Left forelimb (tissue), 1 donor: ENCODE data around the gene TMEFF2.

Experiments used
- DNase-seq: peaks from one replicate; pipeline ENCODE4 v3.0.0-alpha.2; 2018; ENCODE audit warnings: low spot score

Gene TMEFF2

GRCh38 chr2:192194866-192195547 is at the start of gene TMEFF2:
TMEFF2 (minus strand) TSS chr2:192194933; CDS start chr2:192194524, 409 bp downstream.
- peak; percentile 92 for DNase-seq

GRCh38 chr2:192243488-192243887 is 48.8 kb upstream of the TMEFF2 start:
- DNase-seq: no peak

GRCh38 chr2:192236136-192236535 is 41.4 kb upstream of the TMEFF2 start:
- no peak for DNase-seq

- DNase-seq: no peak
These were observed 36.2 kb upstream of the TMEFF2 start for GRCh38 chr2:192230889-192231453.

DNA sequence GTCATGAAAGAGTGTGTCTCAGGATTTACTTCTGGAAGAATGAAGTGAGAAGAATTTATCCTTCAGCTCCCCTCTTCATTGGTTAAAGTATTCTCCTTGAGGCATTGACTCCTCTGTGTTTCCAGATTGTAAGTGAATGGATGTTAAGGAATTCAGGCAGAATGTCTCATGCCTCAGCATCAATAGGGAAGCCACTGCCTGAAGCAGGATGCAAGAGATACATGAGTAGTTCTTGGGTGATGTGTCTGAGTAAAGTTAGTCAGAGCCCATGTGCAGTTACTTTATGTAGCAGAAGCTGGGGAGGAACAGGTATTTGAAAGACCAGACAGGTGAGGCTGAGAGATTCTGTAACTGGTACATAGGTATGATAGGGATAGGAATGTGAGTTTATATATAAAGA is 34.0 kb upstream of the TMEFF2 start:
- no peak for DNase-seq

DNA sequence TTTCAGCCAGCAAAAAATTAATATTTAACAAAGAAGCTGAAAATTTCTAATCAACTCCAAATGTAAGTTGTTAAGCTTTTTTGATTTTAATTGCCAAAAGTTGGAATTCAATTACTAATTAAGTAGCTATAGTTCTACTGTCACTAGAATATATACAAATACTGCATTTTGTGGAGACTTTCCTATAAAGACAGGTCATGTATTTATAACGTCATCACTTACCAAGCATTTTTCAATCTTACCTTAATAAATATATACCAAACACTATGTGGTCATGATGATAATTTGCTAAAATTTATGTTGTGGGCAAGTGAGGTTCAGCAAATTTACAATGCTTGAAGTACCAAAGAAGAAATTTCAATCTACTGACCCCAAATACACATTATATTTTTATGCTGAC is 24.2 kb upstream of the TMEFF2 start:
- DNase-seq: no peak

DNA sequence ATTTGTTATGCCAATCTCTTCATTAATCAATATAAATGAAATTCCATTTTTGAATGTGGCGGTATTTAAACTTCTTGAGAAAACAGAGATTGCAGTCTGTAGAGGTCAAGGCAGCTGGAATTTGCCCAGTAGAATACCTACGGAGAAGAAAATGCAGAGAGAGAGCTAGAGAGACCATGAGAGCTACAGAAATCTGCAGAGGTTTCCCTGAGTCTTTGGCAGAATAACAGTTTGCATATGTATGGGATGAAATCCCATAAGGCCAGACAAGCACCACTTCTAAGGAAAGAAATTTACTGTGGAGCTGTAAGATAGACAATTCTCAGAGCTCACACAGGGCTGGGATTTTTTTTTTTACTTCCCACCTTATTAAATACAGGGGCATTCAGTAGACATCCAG is 23.6 kb upstream of the TMEFF2 start:
- no peak for DNase-seq

DNA sequence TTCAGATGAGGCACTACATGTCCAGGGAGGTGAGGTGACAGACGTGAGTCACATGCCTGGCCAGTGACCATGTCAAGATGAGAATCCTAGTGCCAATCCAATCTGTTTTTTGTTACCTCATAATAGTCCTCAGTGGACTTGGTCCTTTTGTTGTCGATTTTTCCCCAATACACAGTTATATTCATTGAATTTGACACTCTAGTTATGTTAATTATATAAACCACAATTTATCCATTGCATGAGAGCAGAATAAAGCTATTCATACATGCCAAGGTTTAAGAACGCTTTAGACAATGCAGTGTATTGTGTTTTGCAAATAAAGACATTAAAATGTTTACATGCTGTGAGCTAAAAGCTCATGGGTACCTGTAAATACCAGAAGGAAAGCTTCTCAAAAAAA is 21.6 kb upstream of the TMEFF2 start:
- DNase-seq: no peak

- DNase-seq: no peak
These were observed 20.6 kb upstream of the TMEFF2 start for GRCh38 chr2:192215096-192215877.

- DNase-seq: no peak
These were observed 14.1 kb upstream of the TMEFF2 start for GRCh38 chr2:192208848-192209247.

DNA sequence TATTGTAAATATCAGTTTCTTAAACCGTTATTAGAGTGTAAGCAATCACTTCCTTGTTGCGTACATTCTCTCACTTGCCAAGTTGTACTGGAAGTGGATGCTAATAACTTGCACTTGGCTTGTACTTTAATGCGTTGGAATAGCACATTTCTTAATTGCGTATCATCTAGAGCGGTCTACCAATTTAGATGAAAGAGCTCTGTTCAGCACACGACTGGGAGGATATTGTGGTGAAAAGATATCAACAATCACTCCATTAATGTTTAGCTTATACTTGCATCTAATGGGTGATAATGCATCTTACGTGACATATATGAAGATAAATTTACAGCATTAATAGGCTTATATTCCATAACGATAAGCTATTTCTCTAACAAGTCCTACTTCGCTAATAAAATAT is 11.7 kb upstream of the TMEFF2 start:
- no peak for DNase-seq

- no peak for DNase-seq
These were observed 9.1 kb upstream of the TMEFF2 start for GRCh38 chr2:192203876-192204275.

- DNase-seq: no peak
These were observed 7.6 kb upstream of the TMEFF2 start for GRCh38 chr2:192202373-192202772.

DNA sequence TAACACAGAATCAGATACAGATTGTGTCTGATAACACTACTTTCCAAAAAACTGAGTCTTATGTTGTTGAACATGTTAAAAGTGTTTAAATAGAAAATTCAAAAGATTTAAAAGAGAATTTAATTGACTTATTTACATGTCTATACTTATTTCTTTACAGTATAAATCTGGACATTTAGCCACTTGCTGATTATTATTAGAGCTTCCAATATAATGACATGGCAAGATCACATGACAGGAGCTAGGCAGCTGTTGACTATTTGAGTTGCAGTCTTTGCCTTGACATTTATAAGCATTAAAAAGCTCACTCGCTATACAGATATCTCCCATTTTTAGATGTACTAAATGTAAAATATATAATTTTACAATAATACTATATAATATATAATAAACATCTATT is 6.4 kb upstream of the TMEFF2 start:
- no peak for DNase-seq

DNA sequence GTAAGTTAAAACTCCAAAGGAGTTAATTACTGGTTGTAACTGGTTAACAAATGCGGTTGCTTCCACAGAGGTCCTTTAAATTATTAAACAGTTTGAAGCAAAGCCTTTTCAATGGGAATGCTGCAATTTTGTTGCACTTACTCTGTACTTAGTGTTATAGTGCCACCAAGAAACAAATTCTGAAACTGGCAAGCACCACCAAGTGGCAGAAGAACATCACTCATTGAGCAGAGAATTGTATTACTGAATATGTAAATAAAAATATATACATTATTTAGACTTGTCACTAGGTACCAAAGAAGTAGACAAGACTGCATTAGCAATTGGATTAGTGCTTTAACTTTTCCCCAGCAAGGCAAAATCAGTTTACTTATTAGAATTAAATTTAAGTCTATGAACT is 2.6 kb upstream of the TMEFF2 start:
- no peak for DNase-seq

GRCh38 chr2:192196421-192197194 is 1.9 kb upstream of the TMEFF2 start:
- no peak for DNase-seq

- DNase-seq: peak; percentile 68
These were observed 1.1 kb upstream of the TMEFF2 start for GRCh38 chr2:192195548-192196418.

DNA sequence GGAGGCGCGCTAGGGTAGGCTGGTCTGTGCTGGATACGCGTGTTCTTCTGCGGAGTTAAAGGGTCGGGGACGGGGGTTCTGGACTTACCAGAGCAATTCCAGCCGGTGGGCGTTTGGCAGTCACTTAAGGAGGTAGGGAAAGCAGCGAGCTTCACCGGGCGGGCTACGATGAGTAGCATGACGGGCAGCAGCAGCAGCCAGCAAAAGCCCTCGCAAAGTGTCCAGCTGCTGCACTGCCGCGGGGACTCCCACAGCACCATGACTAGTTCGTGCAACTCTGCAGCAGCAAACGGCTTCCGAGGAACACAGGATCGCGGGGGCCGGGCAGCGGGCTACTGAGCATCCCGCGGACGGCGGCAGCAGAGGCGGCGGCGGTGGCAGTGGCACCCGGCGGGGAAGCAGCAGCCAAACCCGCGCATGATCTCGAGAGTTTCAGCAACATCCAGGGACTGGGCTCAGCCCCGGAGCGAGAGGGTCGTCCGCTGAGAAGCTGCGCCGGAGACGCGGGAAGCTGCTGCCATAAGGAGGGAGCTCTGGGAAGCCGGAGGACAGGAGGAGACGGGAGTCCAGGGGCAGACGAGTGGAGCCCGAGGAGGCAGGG is 368 bp downstream of the TMEFF2 start:
- DNase-seq: no peak

DNA sequence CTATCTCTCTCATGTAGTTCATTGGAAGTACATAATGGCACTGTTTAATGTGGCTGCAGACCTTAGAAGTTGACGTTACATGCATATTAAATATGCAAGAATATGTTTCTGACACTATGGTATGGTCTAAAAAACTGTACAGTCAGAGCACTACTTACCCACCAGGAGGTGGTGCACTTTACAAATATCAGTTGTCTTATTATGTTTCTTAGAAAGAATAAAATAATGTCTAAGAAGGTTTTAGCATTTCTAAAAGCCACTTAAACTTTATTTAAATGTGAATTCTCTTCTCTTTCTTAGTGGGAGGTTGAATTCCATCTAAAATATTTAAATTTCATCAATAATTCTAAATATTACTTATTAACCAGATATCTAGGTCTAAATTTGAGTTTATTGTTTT is 4.3 kb downstream of the TMEFF2 start:
- DNase-seq: no peak

DNA sequence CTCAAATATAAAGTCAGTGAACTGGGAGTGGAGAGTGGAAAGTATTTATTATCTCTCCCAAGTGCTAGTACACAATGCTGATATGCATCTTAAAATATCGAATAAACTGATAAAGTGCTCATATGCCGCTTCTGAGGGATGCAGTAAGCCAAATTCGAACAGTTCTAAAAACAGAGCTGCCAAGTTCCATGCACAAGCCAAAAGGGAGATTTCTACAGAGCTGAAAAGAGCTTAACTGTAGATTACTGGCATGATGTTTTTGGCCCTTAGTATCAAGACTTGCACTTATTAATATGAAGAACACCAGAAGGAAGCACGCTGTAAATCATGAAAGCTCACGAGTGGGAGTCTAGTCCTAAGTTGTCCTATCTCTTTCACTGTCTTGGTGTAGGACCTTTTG is 7.9 kb downstream of the TMEFF2 start:
- DNase-seq: no peak

DNA sequence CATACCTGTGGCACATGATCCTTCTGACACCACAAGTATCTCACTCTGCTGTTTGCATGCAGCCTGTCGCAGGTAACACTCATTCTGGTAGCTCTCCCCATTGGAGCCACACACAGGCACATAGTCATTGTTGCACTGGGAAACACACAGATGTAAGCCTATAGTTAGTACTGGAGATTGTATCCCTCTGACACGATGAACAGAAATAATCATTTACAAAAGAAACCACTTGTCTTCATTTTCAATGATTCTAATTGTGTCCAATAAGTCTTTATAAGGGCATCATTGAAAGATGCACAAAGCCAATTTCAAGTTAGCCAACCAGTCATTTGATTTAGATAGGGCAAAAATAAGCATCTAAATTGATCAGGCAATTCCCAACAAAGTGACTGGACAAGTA is 10.4 kb downstream of the TMEFF2 start:
- DNase-seq: no peak
